Sigmoid colon (tissue), 3 donors: ENCODE data around the gene SINHCAF.

Source experiments
- CTCF ChIP-seq, 4 experiments: fragments of 450-650 bp in 3 of 4; fragments of 200-600 bp in 1 of 4; IDR thresholded peaks; one replicate each; pipeline ENCODE4 v1.5.1; 2016 to 2019; ENCODE audit warnings: antibody characterized with exemption in 4 of 4, mild to moderate bottlenecking in 3 of 4, moderate library complexity in 2 of 4
- POLR2A ChIP-seq, 2 donors: fragments of 450-650 bp; IDR thresholded peaks; one replicate each; pipeline ENCODE4 v1.6.1; 2016; ENCODE audit warnings: antibody characterized with exemption in 2 of 2, mild to moderate bottlenecking in 2 of 2, moderate library complexity in 2 of 2

GRCh38 chr12:31366104-31366621 lies 40.2 kb upstream of the SINHCAF start:
- no peak for TF ChIP-seq CTCF (IDR thresholded peaks at IDR 0.05)
- no peak for TF ChIP-seq POLR2A (IDR thresholded peaks at IDR 0.05)
